ENCODE results near the gene POLR1E.
A peak's percentile ranks its signal among the peaks of the same experiment; 100 is the strongest.

POLR1E gene, protein sequence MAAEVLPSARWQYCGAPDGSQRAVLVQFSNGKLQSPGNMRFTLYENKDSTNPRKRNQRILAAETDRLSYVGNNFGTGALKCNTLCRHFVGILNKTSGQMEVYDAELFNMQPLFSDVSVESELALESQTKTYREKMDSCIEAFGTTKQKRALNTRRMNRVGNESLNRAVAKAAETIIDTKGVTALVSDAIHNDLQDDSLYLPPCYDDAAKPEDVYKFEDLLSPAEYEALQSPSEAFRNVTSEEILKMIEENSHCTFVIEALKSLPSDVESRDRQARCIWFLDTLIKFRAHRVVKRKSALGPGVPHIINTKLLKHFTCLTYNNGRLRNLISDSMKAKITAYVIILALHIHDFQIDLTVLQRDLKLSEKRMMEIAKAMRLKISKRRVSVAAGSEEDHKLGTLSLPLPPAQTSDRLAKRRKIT

GRCh38 chr9:37485389-37486255, at the start of gene POLR1E:
Gene POLR1E (plus strand): TSS chr9:37485948. CDS start chr9:37486048, 100 bp downstream.
- DNase-seq, result peak; percentile 89

DNA sequence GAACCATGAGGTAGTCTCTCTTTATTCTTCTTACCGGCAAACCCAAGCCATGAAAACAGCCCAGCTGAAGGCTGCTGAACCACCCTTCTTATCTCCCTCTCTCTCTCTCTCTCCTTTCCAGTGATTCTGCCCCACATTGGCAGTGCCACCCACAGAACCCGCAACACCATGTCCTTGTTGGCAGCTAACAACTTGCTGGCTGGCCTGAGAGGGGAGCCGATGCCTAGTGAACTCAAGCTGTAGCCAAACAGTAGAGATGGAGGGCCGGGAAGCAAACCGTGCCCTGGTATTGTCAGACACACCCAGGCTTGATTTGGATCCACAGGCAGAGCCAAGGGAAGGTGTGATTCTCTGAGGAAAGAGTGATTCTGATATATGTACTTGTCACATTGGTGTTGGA, 49.2 kb upstream of the POLR1E start:
- no peak for DNase-seq

DNA sequence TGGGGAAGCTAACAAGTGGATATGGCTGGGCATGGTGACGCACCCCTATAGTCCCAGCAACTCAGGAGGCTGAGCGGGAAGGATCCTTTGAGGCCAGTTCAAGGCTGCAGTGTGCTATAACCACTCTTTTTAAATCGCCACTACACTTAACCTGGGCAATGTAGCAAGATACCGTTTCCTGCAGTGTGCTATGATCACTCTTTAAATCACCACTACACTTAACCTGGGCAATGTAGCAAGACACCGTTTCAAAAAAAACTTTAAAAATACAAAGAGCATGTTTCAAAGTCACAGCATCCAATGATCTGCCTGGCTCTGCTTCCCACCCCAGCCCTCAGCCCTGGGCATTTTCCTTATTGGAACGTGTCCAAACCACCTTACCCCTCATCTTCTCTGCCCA, 48.7 kb upstream of the POLR1E start:
- no peak for DNase-seq

DNA sequence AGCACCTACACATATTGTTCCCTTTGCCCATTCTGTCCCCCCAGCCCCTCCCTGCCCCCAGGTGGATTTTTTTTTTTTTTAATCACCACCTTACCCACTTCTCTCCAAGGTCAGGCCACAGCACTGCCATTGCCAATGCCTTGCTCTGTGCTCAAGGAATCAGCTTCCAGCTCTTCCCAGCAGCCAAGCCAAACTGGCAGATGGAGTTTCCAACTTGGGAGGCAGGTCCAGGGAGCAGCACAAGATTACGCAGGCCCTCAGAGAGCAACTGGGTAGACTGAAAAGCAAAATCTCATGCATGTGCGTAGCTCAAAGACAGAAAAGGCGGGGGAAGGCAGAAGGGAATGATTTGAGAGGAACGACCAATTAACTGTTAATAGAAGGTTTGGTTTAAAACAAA, 48.1 kb upstream of the POLR1E start:
- no peak for DNase-seq

- no peak for DNase-seq
Measured at GRCh38 chr9:37438359-37438758, 47.4 kb upstream of the POLR1E start.

DNA sequence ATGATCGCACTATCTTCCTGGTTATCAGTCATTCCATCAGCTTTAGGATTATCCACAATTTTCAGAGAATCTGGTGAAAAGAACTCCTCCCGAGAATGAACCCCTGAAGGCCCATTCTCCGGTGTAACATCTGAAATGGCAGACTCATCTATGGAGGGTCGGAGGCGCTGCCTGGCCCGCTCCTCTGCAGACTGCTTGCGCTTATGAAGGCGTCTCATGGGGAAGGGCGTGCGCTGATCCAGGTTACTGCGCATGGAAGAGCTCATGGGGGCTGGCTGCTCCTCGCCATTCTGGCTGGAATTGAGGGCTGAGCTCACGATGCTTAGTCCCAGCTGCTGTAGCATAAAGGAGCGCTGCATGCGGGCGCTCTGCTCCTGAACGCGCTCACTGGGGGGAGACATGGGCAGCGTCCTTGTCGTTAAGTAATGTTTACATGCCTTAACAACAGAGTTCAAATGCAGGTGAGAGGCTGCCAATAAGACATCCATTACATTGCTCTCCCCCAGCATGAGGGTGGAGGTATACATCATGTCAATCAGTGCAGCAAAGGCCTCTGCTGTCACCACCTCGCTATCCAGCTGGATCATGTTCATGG, 43.9 kb upstream of the POLR1E start:
- DNase-seq, result no peak

DNA sequence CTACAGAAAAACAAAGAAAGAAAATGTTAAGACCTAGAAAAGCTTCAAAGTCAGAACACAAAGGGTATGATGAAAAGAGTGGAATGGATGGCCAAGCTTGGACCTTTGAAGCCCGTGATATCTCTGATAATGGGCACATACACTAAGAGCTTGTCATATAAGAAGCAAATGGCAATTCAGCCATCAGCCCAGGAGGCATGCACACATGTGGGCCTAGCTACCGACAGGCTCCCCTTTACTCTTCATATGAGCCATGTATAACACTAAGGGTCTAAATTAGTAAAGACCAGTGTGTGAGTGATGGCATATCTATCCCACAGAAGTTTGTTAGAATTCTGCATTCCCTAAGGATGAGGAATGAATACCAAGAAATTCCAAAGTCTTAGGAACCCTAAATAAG, 43.2 kb upstream of the POLR1E start:
- DNase-seq, result no peak

- no peak for DNase-seq
Measured at GRCh38 chr9:37443566-37443965, 42.2 kb upstream of the POLR1E start.

- no peak for DNase-seq
Measured at GRCh38 chr9:37444890-37445289, 40.9 kb upstream of the POLR1E start.

DNA sequence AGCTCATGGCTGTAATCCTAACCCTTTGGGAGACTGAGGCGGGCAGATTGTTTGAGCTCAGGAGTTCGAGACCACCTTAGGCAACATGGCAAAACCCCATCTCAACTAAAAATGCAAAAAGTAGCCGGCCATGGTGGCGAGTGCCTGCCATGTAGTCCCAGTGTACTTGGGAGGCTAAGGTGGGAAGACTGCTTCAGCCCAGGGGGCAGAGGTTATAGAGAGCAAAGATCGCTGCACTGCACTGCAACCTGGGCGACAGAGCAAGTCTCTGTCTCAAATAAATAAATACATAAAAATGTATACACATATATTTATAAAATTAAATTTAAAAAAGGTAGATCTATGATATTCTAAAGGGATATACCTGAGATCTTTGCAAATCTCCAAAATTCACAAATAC, 39.9 kb upstream of the POLR1E start:
- no peak for DNase-seq

DNA sequence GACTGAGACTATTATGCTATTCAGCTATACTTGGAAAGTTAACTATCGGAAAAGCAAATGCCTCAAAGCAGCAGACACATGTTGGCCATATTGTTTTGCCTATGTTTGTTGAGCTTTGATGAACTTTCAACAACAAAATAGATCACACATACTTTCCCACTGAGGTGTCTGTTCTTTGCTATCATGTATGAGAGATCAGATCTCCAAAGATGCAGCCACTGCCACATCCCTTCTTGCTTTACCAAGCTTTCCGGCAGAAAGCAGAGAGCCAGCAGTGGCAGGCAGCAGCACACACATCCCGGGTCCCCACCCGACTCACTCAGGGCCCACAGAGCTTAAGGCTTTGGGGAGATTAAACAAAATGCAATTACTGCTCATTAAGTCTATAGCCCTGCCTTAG, 39.3 kb upstream of the POLR1E start:
- DNase-seq, result no peak

GRCh38 chr9:37447111-37447510, 38.6 kb upstream of the POLR1E start:
- no peak for DNase-seq

DNA sequence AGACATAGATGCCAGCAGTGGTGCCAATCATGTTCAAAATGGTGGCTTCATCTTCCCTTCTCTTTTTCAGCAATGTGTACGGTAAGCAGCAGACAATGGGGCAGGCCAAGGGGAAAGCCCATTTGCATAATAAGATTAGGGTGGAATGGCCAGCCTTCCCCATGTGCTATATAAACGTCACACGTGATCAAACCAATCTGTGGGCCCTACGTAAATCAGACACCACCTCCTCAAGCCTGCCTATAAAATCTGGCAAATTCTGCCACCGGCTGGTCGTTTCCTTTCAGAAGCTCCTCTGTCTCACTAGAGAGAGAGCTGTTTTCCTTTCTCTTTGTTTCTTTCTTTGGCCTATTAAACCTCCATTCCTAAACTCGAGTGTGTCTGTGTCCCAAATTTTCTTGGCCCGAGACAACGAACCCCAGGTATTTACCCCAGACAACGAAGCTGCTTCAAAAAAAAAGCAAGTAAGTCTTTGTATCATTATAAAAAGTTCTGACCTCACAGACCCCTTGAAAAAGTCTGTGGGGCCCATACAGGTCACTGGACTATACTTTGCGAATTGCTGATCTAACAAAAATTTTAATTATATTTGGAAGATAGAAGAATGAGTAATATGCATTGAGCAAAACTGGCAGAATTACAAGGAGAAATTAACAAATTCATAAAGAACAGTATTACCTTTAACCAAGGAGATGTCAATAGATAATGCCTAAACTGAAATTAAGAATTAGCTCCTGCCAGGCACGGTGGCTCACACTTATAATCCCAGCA, 35.7 kb upstream of the POLR1E start:
- DNase-seq, result no peak

DNA sequence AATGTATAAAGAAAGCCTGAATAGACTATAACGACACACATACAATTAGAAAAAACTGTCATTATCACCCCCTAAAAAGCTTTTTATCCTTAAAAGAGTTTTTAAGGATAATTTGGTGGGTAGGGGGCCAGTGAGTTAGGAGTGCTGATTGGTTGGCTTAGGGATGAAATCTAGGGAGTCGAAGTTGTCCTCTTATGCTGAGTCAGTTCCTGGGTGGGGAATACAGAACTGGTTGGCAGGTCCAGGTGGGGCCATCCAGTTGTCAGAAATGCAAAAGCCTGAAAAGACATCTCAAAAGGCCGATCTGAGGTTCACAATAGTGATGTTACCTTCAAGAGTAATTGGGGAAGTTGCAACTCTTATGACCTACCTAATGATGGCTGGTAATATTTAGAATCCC, 34.1 kb upstream of the POLR1E start:
- no peak for DNase-seq

DNA sequence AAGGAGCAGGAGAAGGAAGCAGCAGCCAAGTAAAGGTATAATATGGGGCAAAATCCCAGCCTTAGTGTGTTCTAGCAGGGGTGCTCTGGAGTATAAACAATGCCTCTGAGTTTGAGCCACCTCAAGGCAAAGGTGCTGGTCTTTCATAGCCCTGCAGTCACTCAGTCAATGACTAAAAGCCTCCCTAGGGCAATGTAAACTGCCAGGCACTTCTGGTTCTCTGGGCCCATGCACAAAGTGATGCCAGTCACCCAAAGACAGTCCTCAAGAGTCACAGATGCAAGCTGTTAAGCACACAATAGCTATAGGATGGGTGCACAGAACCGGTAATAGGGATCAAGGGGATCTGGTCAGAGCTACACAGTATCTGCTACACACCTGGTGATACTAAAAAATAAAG, 33.1 kb upstream of the POLR1E start:
- no peak for DNase-seq

GRCh38 chr9:37453827-37454226, 31.9 kb upstream of the POLR1E start:
- DNase-seq, result no peak

DNA sequence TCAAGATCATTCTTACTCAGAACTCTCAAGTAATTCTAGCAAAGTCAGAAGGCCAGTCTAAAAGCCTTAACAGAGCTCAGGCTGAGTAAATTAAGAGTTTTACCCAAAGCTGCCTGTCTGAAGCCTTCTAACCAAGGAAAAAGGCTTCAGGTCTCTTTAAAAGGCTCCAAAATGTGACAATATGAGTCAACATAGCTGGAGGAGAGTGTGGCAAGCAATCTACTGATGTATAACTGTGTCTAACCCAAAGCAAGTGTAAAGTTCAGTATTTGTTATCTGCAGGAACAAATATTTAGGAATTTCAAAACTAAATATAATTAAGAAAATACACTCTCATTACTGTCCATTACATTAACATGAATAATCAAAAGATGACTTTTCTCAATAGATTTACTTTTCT, 31.5 kb upstream of the POLR1E start:
- DNase-seq, result no peak

DNA sequence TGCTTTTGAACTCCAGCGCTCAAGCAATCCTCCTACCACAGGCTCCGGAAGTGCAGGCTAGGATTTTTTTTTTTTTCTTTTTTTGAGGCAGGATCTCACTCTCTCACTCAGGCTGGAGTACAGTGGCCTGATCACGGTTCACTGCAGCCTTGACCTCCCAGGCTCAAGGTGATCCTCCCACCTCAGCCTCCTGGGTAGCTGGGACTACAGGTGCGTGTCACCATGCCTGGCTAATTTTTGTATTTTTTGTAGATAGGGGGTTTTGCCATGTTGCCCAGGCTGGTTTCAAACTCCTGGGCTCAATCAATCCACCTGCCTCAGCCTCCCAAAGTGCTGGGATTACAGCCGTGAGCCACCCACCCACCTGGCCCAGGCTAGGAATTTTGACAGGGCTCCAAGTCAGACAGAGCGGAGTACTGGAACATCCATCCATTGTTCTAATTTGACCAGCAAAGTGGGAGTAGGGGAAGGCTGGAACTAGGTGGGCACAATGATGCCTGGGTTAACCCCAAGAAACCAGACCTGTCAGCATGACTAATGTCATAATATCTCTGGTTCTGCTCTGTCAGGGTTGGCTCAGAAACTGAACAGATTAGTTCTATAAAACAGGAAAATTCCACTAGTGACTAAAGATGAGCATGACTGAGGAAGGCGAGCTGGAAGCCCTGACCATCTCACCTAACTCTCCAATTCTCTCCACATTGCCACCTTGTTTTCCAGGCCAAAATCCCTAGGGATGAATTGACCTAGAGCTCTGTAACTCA, 29.7 kb upstream of the POLR1E start:
- no peak for DNase-seq

DNA sequence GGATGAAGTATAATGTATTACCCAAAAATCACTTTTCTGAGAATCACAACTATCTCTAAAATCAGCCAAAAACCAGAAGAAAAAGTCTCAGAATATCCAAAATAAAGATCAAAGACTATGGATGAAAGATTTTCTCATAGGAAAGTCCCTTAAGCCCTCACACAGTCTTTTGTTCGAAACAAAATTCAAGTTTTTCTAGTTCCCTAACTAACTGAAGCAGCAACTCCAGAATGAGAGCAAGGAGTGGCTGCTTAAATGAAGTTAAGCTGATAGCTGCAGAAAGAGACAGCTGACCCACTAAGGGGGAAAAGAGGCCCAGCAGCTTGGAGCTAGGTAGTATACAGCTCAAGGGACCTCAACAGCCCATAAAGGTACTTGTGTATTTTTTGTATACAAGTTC, 28.9 kb upstream of the POLR1E start:
- DNase-seq, result no peak

GRCh38 chr9:37464006-37464405, 21.7 kb upstream of the POLR1E start:
- DNase-seq, result no peak

GRCh38 chr9:37464426-37465248, 21.1 kb upstream of the POLR1E start:
- DNase-seq, result peak; percentile 64

Data from HCEC 1CT (cell line).